ENCODE results near the gene GLDC.

DNA sequence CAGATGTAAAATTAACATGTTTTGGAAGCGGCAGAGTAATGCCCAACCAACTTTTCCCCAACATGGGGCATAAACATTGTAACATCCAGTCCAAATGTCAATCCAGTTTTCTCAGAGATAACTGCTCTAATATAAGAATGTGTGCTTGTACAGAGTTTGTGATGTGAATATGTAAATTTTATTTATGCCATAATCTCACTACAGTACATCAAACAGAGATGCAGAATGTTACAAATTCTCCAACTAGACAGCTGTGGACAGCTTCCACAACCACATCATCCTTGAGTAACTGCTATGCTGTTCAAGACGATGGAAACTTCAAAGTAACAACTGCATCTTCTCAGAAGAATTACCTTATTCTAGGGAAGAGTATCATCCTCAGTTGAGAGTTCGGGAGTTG, 109.9 kb downstream of the GLDC start:
- TF ChIP-seq, protein P1, sequence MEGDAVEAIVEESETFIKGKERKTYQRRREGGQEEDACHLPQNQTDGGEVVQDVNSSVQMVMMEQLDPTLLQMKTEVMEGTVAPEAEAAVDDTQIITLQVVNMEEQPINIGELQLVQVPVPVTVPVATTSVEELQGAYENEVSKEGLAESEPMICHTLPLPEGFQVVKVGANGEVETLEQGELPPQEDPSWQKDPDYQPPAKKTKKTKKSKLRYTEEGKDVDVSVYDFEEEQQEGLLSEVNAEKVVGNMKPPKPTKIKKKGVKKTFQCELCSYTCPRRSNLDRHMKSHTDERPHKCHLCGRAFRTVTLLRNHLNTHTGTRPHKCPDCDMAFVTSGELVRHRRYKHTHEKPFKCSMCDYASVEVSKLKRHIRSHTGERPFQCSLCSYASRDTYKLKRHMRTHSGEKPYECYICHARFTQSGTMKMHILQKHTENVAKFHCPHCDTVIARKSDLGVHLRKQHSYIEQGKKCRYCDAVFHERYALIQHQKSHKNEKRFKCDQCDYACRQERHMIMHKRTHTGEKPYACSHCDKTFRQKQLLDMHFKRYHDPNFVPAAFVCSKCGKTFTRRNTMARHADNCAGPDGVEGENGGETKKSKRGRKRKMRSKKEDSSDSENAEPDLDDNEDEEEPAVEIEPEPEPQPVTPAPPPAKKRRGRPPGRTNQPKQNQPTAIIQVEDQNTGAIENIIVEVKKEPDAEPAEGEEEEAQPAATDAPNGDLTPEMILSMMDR (IDR thresholded peaks at IDR 0.05): no peak
- no peak for TF ChIP-seq EZH2 (IDR thresholded peaks at IDR 0.05; ENCODE audit: borderline replicate concordance, insufficient read depth, low read depth, low read length, poor library complexity, severe bottlenecking)

Data from B cell (primary cell).